AG04450 (cell line): ENCODE data around the gene UBTD1. TPM values are rescaled to one million over a fixed set of nuclear protein-coding genes. Genes with fewer than 3 reads are reported as not detected.

Experiments
- CTCF ChIA-PET: fragments of 300-600, 350-600 bp; formaldehyde crosslinking; extraction: SDS; loops from one replicate; lab custom pipeline; 2022; ENCODE audit warnings: antibody characterized with exemption, inconsistent platforms; lab: Charles Lee
- POLR2A ChIA-PET: fragments of 350-600 bp; formaldehyde crosslinking; extraction: SDS; loops from one replicate; lab custom pipeline; 2021; ENCODE audit warnings: antibody characterized with exemption, inconsistent platforms; lab: Yijun Ruan, JAX
- DNase-seq: peaks from one replicate; pipeline ENCODE4 v3.0.0-alpha.2; 2011; ENCODE audit warnings: low read depth, low spot score
- H3K27ac ChIP-seq: one replicate; pipeline ENCODE4 v1.5.1; 2012; ENCODE audit warnings: low read depth, low read length, control low read depth
- H3K27me3 ChIP-seq: one replicate; pipeline ENCODE4 v1.6.0; 2012; ENCODE audit warnings: low read length; ENCODE audit not compliant: control insufficient read depth, insufficient read depth
- H3K4me3 ChIP-seq: 2 replicates; pipeline ENCODE4 v1.5.1; 2011; ENCODE audit warnings: mild to moderate bottlenecking, low read depth, low read length, control low read depth
- H3K9me3 ChIP-seq: 2 replicates; pipeline ENCODE4 v1.5.1; 2012; ENCODE audit warnings: low read length; ENCODE audit not compliant: control insufficient read depth, insufficient read depth
- polyA plus RNA-seq: library from polyadenylated mRNA; depleted of rRNA; stranded (reverse); fragments of >200 nt; gene quantifications from 2 replicates; pipeline ENCODE4 v1.2.3, GENCODE V29; 2011
- TF ChIP-seq, protein P1 (sequence below): IDR thresholded peaks from 2 replicates; pipeline ENCODE4 v1.5.1; 2011; ENCODE audit warnings: low read depth, low read length, control low read depth, inconsistent platforms

The UBTD1 gene
- polyA plus RNA-seq, 1 experiment = 15.5 TPM

DNA sequence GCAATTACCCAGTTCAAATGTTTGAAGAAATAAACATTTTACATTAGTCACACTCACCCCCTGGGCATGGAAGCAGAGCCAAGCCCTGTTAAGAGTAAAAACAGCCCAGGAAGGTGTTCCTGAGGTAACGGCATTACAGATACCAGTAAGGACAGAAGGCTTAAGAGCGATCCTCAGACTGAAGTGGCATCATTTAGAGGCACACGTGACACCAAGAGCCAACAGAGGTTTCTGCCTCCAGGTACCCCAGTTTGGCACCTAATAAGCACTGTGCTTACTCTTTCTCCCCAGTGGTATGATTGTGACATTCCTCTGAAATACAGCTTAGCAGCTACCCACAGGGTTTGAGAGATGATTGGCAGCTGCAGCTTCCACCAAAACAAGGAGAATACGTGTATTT, 17.7 kb upstream of the UBTD1 start:
- no peak overlapping the region for H3K4me3 ChIP-seq
- ChIA-PET POLR2A (no interaction called here), CTCF (interaction anchor here (0.9 to 1.1 kb wide), 2 partner anchors 17 to 63 kb away, joined by 3 to 4 read pairs; no protein-coding TSS in a partner anchor)
- no peak overlapping the region for H3K27ac ChIP-seq
- DNase-seq = no peak
- H3K9me3 ChIP-seq = no peaks in the 10 kb centered on the region
- no peaks in the 10 kb centered on the region for H3K27me3 ChIP-seq
- TF ChIP-seq, protein P1, sequence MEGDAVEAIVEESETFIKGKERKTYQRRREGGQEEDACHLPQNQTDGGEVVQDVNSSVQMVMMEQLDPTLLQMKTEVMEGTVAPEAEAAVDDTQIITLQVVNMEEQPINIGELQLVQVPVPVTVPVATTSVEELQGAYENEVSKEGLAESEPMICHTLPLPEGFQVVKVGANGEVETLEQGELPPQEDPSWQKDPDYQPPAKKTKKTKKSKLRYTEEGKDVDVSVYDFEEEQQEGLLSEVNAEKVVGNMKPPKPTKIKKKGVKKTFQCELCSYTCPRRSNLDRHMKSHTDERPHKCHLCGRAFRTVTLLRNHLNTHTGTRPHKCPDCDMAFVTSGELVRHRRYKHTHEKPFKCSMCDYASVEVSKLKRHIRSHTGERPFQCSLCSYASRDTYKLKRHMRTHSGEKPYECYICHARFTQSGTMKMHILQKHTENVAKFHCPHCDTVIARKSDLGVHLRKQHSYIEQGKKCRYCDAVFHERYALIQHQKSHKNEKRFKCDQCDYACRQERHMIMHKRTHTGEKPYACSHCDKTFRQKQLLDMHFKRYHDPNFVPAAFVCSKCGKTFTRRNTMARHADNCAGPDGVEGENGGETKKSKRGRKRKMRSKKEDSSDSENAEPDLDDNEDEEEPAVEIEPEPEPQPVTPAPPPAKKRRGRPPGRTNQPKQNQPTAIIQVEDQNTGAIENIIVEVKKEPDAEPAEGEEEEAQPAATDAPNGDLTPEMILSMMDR = no peak

DNA sequence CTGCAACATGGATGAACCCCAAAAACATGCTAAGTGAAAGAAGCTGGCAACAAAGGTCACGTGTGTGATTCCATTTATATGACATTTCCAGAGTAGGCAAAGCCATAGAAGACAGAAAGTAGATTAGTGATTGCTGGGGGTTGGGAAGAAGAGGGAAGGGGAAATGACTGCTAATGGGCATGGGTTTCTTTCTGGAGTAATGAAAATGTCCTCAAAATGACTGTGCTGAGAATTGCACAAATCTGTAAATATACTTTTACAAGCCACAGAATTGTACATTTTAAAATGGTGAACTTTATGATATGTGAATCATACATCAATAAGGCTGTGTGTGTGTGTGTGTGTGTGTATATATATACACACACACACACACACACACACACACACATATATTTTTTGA, 16.3 kb upstream of the UBTD1 start:
- ChIA-PET POLR2A (no interaction called here), CTCF (interaction anchor here (1.1 to 1.6 kb wide), 2 partner anchors 62 to 71 kb away, joined by 4 to 5 read pairs; no protein-coding TSS in a partner anchor)
- no peaks in the 10 kb centered on the region for H3K27me3 ChIP-seq
- no peak overlapping the region for H3K4me3 ChIP-seq
- no peak for DNase-seq
- no peaks in the 10 kb centered on the region for H3K9me3 ChIP-seq
- TF ChIP-seq, protein P1 = no peak
- H3K27ac ChIP-seq = no peak overlapping the region

DNA sequence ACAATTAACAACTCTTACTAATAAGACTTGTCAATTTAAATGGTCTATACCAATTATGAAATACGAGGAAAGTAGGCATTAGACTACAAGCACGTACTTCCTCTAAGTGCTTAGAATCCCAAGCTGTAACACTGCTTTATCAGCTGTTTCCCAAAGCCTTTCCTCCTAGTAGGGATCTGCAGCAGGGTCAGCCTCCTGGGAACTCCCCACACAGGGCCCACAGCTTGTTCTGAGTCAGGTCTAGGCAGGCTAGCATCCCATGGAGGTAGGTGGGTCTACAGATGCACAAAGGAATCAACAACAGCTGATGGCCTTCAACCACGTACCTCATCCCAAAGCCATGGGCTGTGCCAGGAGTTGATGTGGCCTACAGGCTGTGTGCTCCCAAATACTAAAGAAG, 15.2 kb upstream of the UBTD1 start:
- Histone ChIP-seq H3K27ac (no peak overlapping the region), H3K9me3 (no peaks in the 10 kb centered on the region), H3K4me3 (no peak overlapping the region), H3K27me3 (no peaks in the 10 kb centered on the region)
- ChIA-PET CTCF (interaction anchor here (1.3 to 1.6 kb wide), 2 partner anchors 19 to 70 kb away, joined by 4 to 5 read pairs; no protein-coding TSS in a partner anchor), POLR2A (no interaction called here)
- TF ChIP-seq, protein P1 = no peak
- no peak for DNase-seq

- H3K4me3 ChIP-seq = no peak overlapping the region
- H3K27ac ChIP-seq = no peak overlapping the region
- TF ChIP-seq, protein P1 = no peak
- no peak for DNase-seq
- ChIA-PET POLR2A (interaction anchor here (0.6 kb wide), 1 partner anchor 60 kb away, joined by 5 read pairs; no protein-coding TSS in a partner anchor), CTCF (interaction anchor here (0.6 to 1.6 kb wide), 3 partner anchors 16 to 69 kb away, joined by 3 to 5 read pairs (median 4); no protein-coding TSS in a partner anchor)
- no peaks in the 10 kb centered on the region for H3K27me3 ChIP-seq
- H3K9me3 ChIP-seq = no peaks in the 10 kb centered on the region
These were observed 14.8 kb upstream of the UBTD1 start for GRCh38 chr10:97483921-97484320.

DNA sequence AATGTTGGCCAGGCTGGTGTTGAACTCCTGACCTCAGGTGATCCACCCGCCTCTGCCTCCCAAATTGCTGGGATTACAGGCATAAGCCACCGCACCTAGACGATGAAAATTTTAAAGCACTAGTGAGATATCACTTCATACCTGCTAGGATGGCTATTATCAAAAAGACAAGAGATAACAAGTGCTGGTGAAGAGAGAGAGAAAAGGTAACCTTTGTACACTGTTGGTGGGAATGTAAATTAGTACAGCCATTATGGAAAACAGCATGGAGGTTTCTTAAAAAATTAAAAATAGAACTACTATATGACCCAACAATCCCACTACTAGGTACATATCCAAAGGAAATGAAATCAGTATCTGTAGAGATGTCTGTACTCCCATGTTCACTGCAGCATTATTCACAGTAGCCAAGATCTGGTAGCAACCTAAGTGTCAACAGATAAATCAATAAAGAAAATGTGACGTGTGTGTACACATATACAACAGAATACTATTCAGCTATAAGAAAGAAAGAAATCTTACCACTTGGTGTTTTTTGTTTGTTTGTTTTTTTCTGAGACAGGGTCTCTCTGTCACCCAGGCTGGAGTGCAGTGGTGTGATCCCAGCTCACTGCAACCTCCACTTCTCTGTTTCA, 13.0 kb upstream of the UBTD1 start:
- no peak overlapping the region for H3K4me3 ChIP-seq
- DNase-seq = no peak
- no peaks in the 10 kb centered on the region for H3K9me3 ChIP-seq
- H3K27ac ChIP-seq = no peak overlapping the region
- H3K27me3 ChIP-seq = no peaks in the 10 kb centered on the region
- TF ChIP-seq, protein P1 = no peak
- ChIA-PET CTCF (no interaction called here), POLR2A (no interaction called here)
